SK-N-SH treated with all-trans-retinoic acid at 6 μM for 48 hours (cell line): ENCODE results near the gene PPL.

Experiments
- RARB ChIP-seq: fragments of 250-450 bp; sonication (Bioruptor Pico); IDR thresholded peaks from 2 replicates; pipeline ENCODE4 v1.8.0; 2021; ENCODE audit warnings: mild to moderate bottlenecking, moderate library complexity
- ZFP3 ChIP-seq: fragments of 250-450 bp; sonication (Bioruptor Pico); IDR thresholded peaks from 2 replicates; pipeline ENCODE4 v1.5.0; 2020; ENCODE audit warnings: mild to moderate bottlenecking, moderate library complexity
- TF ChIP-seq, protein P1 (sequence below): fragments of 250-450 bp; sonication (Bioruptor Pico); IDR thresholded peaks from 2 replicates; pipeline ENCODE4 v1.8.0; 2020; ENCODE audit warnings: mild to moderate bottlenecking, moderate library complexity, borderline replicate concordance

DNA sequence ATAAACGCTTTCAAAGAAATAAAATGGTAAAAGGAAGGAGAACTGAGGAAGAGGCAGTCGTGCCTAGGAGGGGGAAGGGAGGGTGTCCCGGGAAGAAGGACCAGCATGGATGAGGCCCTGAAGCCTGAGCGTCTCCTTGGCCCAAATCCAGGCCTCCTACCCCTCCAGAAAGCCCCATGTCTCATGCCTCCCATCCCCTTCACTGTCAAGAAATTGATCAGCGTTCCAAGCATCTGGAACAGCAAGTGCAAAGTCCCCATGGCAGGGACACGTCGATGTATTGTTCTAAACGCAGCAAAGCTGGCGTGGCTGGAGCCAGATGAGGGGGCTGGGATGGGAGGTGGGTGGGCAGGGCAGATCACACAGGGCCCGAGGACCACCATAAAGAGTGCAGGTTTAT lies 43.7 kb upstream of the PPL start:
- no peak for TF ChIP-seq ZFP3 (CRISPR knock-in tag)
- TF ChIP-seq, protein P1, sequence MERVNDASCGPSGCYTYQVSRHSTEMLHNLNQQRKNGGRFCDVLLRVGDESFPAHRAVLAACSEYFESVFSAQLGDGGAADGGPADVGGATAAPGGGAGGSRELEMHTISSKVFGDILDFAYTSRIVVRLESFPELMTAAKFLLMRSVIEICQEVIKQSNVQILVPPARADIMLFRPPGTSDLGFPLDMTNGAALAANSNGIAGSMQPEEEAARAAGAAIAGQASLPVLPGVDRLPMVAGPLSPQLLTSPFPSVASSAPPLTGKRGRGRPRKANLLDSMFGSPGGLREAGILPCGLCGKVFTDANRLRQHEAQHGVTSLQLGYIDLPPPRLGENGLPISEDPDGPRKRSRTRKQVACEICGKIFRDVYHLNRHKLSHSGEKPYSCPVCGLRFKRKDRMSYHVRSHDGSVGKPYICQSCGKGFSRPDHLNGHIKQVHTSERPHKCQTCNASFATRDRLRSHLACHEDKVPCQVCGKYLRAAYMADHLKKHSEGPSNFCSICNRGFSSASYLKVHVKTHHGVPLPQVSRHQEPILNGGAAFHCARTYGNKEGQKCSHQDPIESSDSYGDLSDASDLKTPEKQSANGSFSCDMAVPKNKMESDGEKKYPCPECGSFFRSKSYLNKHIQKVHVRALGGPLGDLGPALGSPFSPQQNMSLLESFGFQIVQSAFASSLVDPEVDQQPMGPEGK (CRISPR knock-in tag) = no peak
- TF ChIP-seq RARB (CRISPR knock-in tag) = no peak
